GM12874 (cell line): Measurements from ENCODE around the gene LMNTD1.

Source experiments
- CTCF ChIP-seq: IDR thresholded peaks from 2 replicates; pipeline ENCODE4 v1.5.1; 2011; ENCODE audit warnings: low read depth, mild to moderate bottlenecking, control low read depth, low read length, moderate library complexity; ENCODE audit not compliant: insufficient read depth

Gene LMNTD1

GRCh38 chr12:25447046-25447445 lies 106.0 kb downstream of the LMNTD1 start:
- TF ChIP-seq CTCF = no peak

- no peak for TF ChIP-seq CTCF
Measured at GRCh38 chr12:25438638-25439037, 114.4 kb downstream of the LMNTD1 start.

- peak; percentile 67 for TF ChIP-seq CTCF
Measured at GRCh38 chr12:25436206-25437030, 116.7 kb downstream of the LMNTD1 start.

GRCh38 chr12:25435431-25435830 lies 117.7 kb downstream of the LMNTD1 start:
- TF ChIP-seq CTCF = no peak

DNA sequence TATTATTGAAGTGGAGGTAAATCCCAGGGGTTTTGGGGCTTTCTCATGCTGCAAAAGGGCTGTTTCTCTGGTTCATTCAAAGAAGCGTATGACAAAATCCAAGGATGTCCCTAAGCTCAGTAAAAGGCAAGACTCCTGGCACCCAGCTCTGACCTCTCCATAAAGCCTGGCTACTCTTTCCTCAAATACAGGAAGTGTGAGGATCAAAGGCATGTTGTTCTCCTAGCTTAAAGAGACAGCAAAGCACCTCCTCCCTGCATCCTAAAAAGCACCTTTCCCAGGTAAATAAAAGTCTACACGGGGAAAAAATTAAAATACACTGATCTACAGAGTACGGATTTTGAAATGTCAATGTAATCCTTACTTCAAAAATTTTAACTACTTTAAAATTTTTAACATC lies 118.6 kb downstream of the LMNTD1 start:
- TF ChIP-seq CTCF = no peak

DNA sequence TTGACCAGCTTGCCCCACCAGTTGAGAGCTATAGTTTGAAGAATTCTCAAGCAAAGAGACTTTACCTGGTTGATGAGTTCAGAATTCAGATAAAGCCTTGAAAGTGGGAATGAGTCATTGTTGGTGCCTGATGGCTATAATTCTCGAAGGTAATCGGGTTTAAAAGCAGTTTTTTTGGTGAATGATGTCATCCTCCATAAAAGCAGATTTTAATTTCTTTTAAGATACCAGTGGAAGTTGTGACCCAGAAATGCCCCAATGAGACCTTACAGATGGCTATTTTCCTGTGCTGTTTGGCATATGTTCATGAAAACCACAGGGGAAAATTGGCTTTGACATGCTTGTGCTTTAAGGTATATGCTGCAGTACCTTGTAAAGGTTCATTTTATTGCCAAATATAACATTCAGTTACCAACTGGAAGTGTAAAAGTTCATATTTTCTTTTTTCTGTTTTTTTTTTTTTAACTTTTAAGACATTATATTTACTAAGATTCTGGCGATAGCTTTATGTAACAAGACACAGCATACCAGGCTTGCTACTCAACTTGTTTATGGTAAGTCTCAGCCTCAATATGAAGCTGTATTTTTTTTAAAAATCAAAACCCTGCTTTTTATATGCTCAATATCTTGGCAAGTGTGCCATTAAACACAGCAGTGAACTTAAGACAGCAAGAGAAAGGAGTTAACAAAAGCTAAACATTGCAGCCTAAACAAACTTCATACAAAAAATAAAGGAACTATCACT lies 119.3 kb downstream of the LMNTD1 start:
- TF ChIP-seq CTCF = no peak

- TF ChIP-seq CTCF = no peak
Measured at GRCh38 chr12:25433024-25433423, 120.1 kb downstream of the LMNTD1 start.
